GM12878 (cell line): ENCODE data around the gene TRIM28. TPM values are rescaled to one million over a fixed set of nuclear protein-coding genes. Genes with fewer than 3 reads are reported as not detected.

Experiments used
- ATAC-seq: fragments of 200-7000 bp; cut with Tn5 transposase; 3 replicates; pipeline ENCODE4 v1.9.1; 2020; ENCODE audit warnings: mild to moderate bottlenecking, moderate library complexity
- BruUV-seq: library from RNA; stranded (reverse); fragments of 400-500 nt; replicated peaks from 2 replicates; lab custom pipeline; 2021; lab: Mats Ljungman, UMichigan
- CTCF ChIA-PET: fragments of 300-600 bp; sonication (Branson Sonifier 250); formaldehyde crosslinking; extraction: SDS; loops from one replicate; lab custom pipeline; 2021; ENCODE audit warnings: inconsistent platforms; lab: Yijun Ruan, JAX
- POLR2A ChIA-PET: fragments of 350-600 bp; formaldehyde crosslinking; extraction: SDS; loops from one replicate; lab custom pipeline; 2021; ENCODE audit warnings: inconsistent platforms; lab: Charles Lee
- RAD21 ChIA-PET: fragments of 300-600 bp; sonication (Branson Sonifier 250); formaldehyde crosslinking; loops from one replicate; lab custom pipeline; 2023; ENCODE audit warnings: antibody characterized with exemption; ENCODE audit not compliant: unreplicated experiment; lab: Charles Lee
- SMC1A ChIA-PET: fragments of 300-600 bp; sonication (Branson Sonifier 250); formaldehyde crosslinking; loops from one replicate; lab custom pipeline; 2023; ENCODE audit not compliant: unreplicated experiment, uncharacterized antibody; lab: Charles Lee
- DNase-seq: peaks from one replicate; pipeline ENCODE4 v3.0.0-alpha.2; 2011; ENCODE audit warnings: low read depth, low spot score
- FAIRE-seq: peaks from 3 replicates; lab custom pipeline; 2011; peaks lifted over from hg19 to GRCh38; lab: Jason Lieb, UNC
- H2AFZ ChIP-seq: 2 replicates; pipeline ENCODE4 v1.6.0; 2011; ENCODE audit warnings: low read depth, low read length, control low read depth; ENCODE audit not compliant: control insufficient read depth
- H3K27ac ChIP-seq: 2 replicates; pipeline ENCODE4 v1.5.1; 2011; ENCODE audit warnings: control low read depth; ENCODE audit not compliant: control insufficient read depth, insufficient read depth
- H3K27me3 ChIP-seq, 2 experiments: replicated peaks in 1 of 2; 2 replicates each; pipeline versions ENCODE4 v1.6.0 to v1.6.1; 2011; ENCODE audit warnings: low read length in 1 of 2; ENCODE audit not compliant: control insufficient read depth in 2 of 2, insufficient read depth in 2 of 2
- H3K36me3 ChIP-seq, 2 experiments: 2 replicates each; pipeline ENCODE4 v1.5.1; 2011; ENCODE audit warnings: low read length in 1 of 2; ENCODE audit not compliant: control insufficient read depth in 2 of 2, insufficient read depth in 2 of 2
- H3K4me1 ChIP-seq: 2 replicates; pipeline ENCODE4 v1.6.1; 2011; ENCODE audit warnings: mild to moderate bottlenecking, low read length, moderate library complexity, mixed read lengths; ENCODE audit not compliant: control insufficient read depth, insufficient read depth
- H3K4me2 ChIP-seq: 2 replicates; pipeline ENCODE4 v1.6.0; 2011; ENCODE audit warnings: control low read depth; ENCODE audit not compliant: control insufficient read depth, insufficient read depth
- H3K4me3 ChIP-seq: fragments of 200-600 bp; sonication (generic); 2 replicates; pipeline ENCODE4 v1.5.1; 2016
- H3K79me2 ChIP-seq: 2 replicates; pipeline ENCODE4 v1.6.0; 2011; ENCODE audit warnings: low read length; ENCODE audit not compliant: control insufficient read depth, insufficient read depth
- H3K9ac ChIP-seq: 2 replicates; pipeline ENCODE4 v1.8.0; 2011; ENCODE audit warnings: low read length, control low read depth, mixed read lengths; ENCODE audit not compliant: control insufficient read depth, insufficient read depth
- H3K9me3 ChIP-seq: replicated peaks from 3 replicates; pipeline ENCODE4 v1.5.1; 2011; ENCODE audit warnings: mild to moderate bottlenecking, low read length; ENCODE audit not compliant: control insufficient read depth, insufficient read depth
- H4K20me1 ChIP-seq: 2 replicates; pipeline ENCODE4 v1.6.0; 2011; ENCODE audit not compliant: control insufficient read depth, insufficient read depth
- BRCA1 ChIP-seq: IDR thresholded peaks from 2 replicates; pipeline ENCODE4 v1.6.1; 2011; ENCODE audit warnings: low read depth, low read length, improper control_type of control experiment
- CBX5 ChIP-seq: sonication (generic); IDR thresholded peaks from 2 replicates; pipeline ENCODE4 v1.6.1; 2016; ENCODE audit warnings: low read depth, moderate library complexity, mild to moderate bottlenecking, inconsistent platforms
- EZH2 ChIP-seq: IDR thresholded peaks from 2 replicates; pipeline ENCODE4 v1.6.1; 2012; ENCODE audit warnings: low read depth, mild to moderate bottlenecking, control low read depth, inconsistent platforms, low read length, borderline replicate concordance; ENCODE audit not compliant: control insufficient read depth
- IKZF1 ChIP-seq: fragments of 450-650 bp; conservative IDR thresholded peaks from 2 replicates; pipeline ENCODE4 v1.6.1; 2017; ENCODE audit warnings: antibody characterized with exemption, mild to moderate bottlenecking
- MLLT1 ChIP-seq: fragments of 450-650 bp; IDR thresholded peaks from 2 replicates; pipeline ENCODE4 v1.6.1; 2016; ENCODE audit warnings: mild to moderate bottlenecking
- STAT1 ChIP-seq: fragments of 450-650 bp; conservative IDR thresholded peaks from 2 replicates; pipeline ENCODE4 v1.6.1; 2014; ENCODE audit warnings: antibody characterized with exemption, mild to moderate bottlenecking
- TARDBP ChIP-seq: IDR thresholded peaks from 2 replicates; pipeline ENCODE4 v1.6.1; 2016; ENCODE audit warnings: borderline replicate concordance
- USF1 ChIP-seq: IDR thresholded peaks from 2 replicates; pipeline ENCODE4 v1.6.1; 2011; ENCODE audit warnings: borderline replicate concordance, low read depth, mild to moderate bottlenecking, moderate library complexity, mixed read lengths, low read length; ENCODE audit not compliant: insufficient read depth; ENCODE audit errors: extremely low read length
- WGBS: methylation state at CpG from one replicate; pipeline ENCODE4 v1.1.6; 2016; ENCODE audit warnings: low lambda C conversion rate; ENCODE audit not compliant: insufficient replicate concordance, insufficient coverage; ENCODE audit errors: missing lambda C conversion rate; 5-methylcytosine and 5-hydroxymethylcytosine counted together
- in situ Hi-C: fragments of 300-500 bp; cut with MboI; formaldehyde crosslinking; loops from 9 replicates; pipeline ENCODE4 v1.14.3; 2018; ENCODE audit warnings: mixed read lengths
- intact Hi-C: fragments of 100-400 bp; cut with micrococcal nuclease; formaldehyde crosslinking; loops from one replicate; pipeline ENCODE4 v1.14.2; 2022; ENCODE audit not compliant: unreplicated experiment
- polyA plus RNA-seq, 11 experiments: library from polyadenylated mRNA; depleted of rRNA in 4 of 11; unstranded in 6 of 11; stranded (reverse) in 5 of 11; fragments of >200 nt; fragmentation: Nextera tagmentation in 4 of 11; fragmentation: Illumina TruSeq in 1 of 11; extraction: Ambion mirVana in 4 of 11; extraction: Trizol in 1 of 11; gene quantifications; 1 replicate in 1 of 11; 2 replicates in 10 of 11; pipeline versions ENCODE4 v1.2.1 to v1.2.3, GENCODE V29; 2011 to 2016; ENCODE audit warnings: inconsistent platforms in 2 of 11, missing spikeins in 2 of 11, low read depth in 1 of 11
- total RNA-seq, 4 experiments: library from RNA; depleted of rRNA in 3 of 4; stranded (reverse); fragments of >200 nt in 3 of 4; fragmentation: Illumina TruSeq in 1 of 4; extraction: Trizol in 1 of 4; gene quantifications; 2 replicates each; pipeline versions ENCODE4 v1.2.1 to v1.2.3, GENCODE V29; 2013 to 2021

The TRIM28 gene
- total and polyA plus RNA-seq, 10 of the 15 experiments (the other 5 are each of a cell fraction or from before 2014, with no cell fraction given), result 5.0 to 650 (median 296) TPM

GRCh38 chr19:58568453-58569130 lies 24.7 kb downstream of the TRIM28 start (continued):
- TF ChIP-seq MLLT1, result no peak

- FAIRE-seq, result no peak
- POLR2A ChIA-PET, result interaction anchor here (6.0 kb wide), 1 partner anchor 8 kb away, joined by 46 read pairs; no protein-coding TSS in a partner anchor
- RAD21 ChIA-PET, result no interaction called here
Measured at GRCh38 chr19:58569191-58569942, 25.5 kb downstream of the TRIM28 start.

More at GRCh38 chr19:58569191-58569942, 25.5 kb downstream of the TRIM28 start:
- no peaks in the 10 kb centered on the region for H3K27me3 ChIP-seq
- ChIA-PET CTCF (no interaction called here), SMC1A (interaction anchor here (0.5 kb wide), 1 partner anchor 31 kb away, joined by 3 read pairs; no protein-coding TSS in a partner anchor)
- H2AFZ ChIP-seq, result no peak overlapping the region
- intact Hi-C loops (no loop called here), in situ Hi-C loops (no loop called here)
- no peak overlapping the region for H3K4me3 ChIP-seq
- H3K79me2 ChIP-seq, result no peaks in the 10 kb centered on the region; the same call in none of the 2 replicates
- H4K20me1 ChIP-seq, result no peaks in the 10 kb centered on the region
- no peaks in the 10 kb centered on the region for H3K9me3 ChIP-seq
- 95% methylated on average over 6 of the region's 6 CpGs for WGBS
- peaks cover 6% of the 10 kb centered on the region for H3K4me1 ChIP-seq
- no peak overlapping the region for H3K9ac ChIP-seq
- TF ChIP-seq IKZF1 (no peak), BRCA1 (no peak), CBX5 (no peak), STAT1 (no peak), TARDBP (no peak), USF1 (no peak), EZH2 (no peak)
- ATAC-seq (no peak), DNase-seq (no peak)
- H3K4me2 ChIP-seq, result no peak overlapping the region
- H3K36me3 ChIP-seq, result peaks cover 2 to 3% of the 10 kb centered on the region in 2 experiments; a peak in 3 of 4 replicates
- H3K27ac ChIP-seq, result no peak overlapping the region
- no TSS peak for BruUV-seq
